Panc1 (cell line): Measurements from ENCODE around the gene CKLF. TPM values are rescaled to one million over a fixed set of nuclear protein-coding genes. Genes with fewer than 3 reads are reported as not detected.

Experiments used
- ATAC-seq: fragments of 200-7000 bp; cut with Tn5 transposase; 2 replicates; pipeline ENCODE4 v1.9.1; 2020; ENCODE audit warnings: mild to moderate bottlenecking, moderate library complexity
- BruUV-seq: library from RNA; stranded (reverse); fragments of 400-500 nt; replicated peaks from 2 replicates; lab custom pipeline; 2021; lab: Mats Ljungman, UMichigan
- CTCF ChIA-PET: fragments of 300-600 bp; sonication (Branson Sonifier 250); formaldehyde crosslinking; loops from one replicate; lab custom pipeline; 2022; ENCODE audit warnings: antibody characterized with exemption; lab: Charles Lee
- POLR2A ChIA-PET: fragments of 300-600 bp; sonication (Branson Sonifier 250); formaldehyde crosslinking; loops from one replicate; lab custom pipeline; 2022; ENCODE audit warnings: antibody characterized with exemption; lab: Charles Lee
- DNase-seq: peaks from one replicate; pipeline ENCODE4 v3.0.0-alpha.2; 2010; ENCODE audit warnings: low read depth, low spot score
- H3K27ac ChIP-seq: 2 replicates; pipeline ENCODE4 v1.5.1; 2011; ENCODE audit warnings: mild to moderate bottlenecking, low read length, inconsistent platforms
- H3K27me3 ChIP-seq: fragments of 200-500 bp; sonication (Bioruptor generic); 2 replicates; pipeline ENCODE4 v1.6.0; 2014; ENCODE audit warnings: low read length, inconsistent platforms; ENCODE audit not compliant: control insufficient read depth, insufficient read depth
- H3K36me3 ChIP-seq: fragments of 200-500 bp; sonication (Bioruptor generic); 2 replicates; pipeline ENCODE4 v1.5.1; 2014; ENCODE audit warnings: inconsistent platforms, mild to moderate bottlenecking, low read length, moderate library complexity; ENCODE audit not compliant: control insufficient read depth, insufficient read depth
- H3K4me1 ChIP-seq: 2 replicates; pipeline ENCODE4 v1.5.1; 2011; ENCODE audit warnings: inconsistent platforms, mild to moderate bottlenecking, low read length, moderate library complexity; ENCODE audit not compliant: control insufficient read depth, insufficient read depth
- H3K4me3 ChIP-seq, 2 experiments: 2 replicates each; pipeline ENCODE4 v1.5.1; 2011 to 2012; ENCODE audit warnings: low read depth in 2 of 2, low read length in 2 of 2, mild to moderate bottlenecking in 2 of 2, inconsistent platforms in 1 of 2, moderate library complexity in 1 of 2
- H3K9me3 ChIP-seq: fragments of 200-500 bp; sonication (Bioruptor generic); 2 replicates; pipeline ENCODE4 v1.5.1; 2014; ENCODE audit warnings: low read depth, mild to moderate bottlenecking, inconsistent platforms, low read length, moderate library complexity; ENCODE audit not compliant: control insufficient read depth, insufficient read depth
- POLR2AphosphoS5 ChIP-seq: IDR thresholded peaks from 2 replicates; pipeline ENCODE4 v1.6.1; 2012; ENCODE audit warnings: mild to moderate bottlenecking, low read depth, low read length, moderate library complexity
- SIN3A ChIP-seq: IDR thresholded peaks from 2 replicates; pipeline ENCODE4 v1.6.1; 2012; ENCODE audit warnings: low read depth, mild to moderate bottlenecking, low read length, moderate library complexity, borderline replicate concordance; ENCODE audit not compliant: insufficient read depth
- TCF7L2 ChIP-seq: IDR thresholded peaks from 2 replicates; pipeline ENCODE4 v1.6.1; 2011; ENCODE audit warnings: mild to moderate bottlenecking, low read depth, low read length, inconsistent platforms
- in situ Hi-C: cut with HindIII; loops from 2 replicates; pipeline ENCODE4 v1.10.0; 2016; ENCODE audit warnings: low sequenced_read_pairs, low pct_unique_long_range_greater_than_20kb
- intact Hi-C: fragments of 100-400 bp; cut with micrococcal nuclease; formaldehyde crosslinking; loops from one replicate; pipeline ENCODE4 v1.10.0; 2022; ENCODE audit not compliant: unreplicated experiment
- total RNA-seq: library from RNA; stranded (reverse); gene quantifications from one replicate; pipeline ENCODE4 v1.2.1, GENCODE V29; 2021; ENCODE audit not compliant: unreplicated experiment
- TF ChIP-seq, protein P1 (sequence below): fragments of 450-650 bp; IDR thresholded peaks from 2 replicates; pipeline ENCODE4 v1.5.1; 2017; ENCODE audit warnings: mild to moderate bottlenecking
- TF ChIP-seq, protein P2 (sequence below), 2 experiments: IDR thresholded peaks; 2 replicates each; pipeline ENCODE4 v1.6.1; 2011 to 2012; ENCODE audit warnings: low read depth in 2 of 2, control low read depth in 1 of 2, low read length in 1 of 2, mild to moderate bottlenecking in 1 of 2, moderate library complexity in 1 of 2; ENCODE audit not compliant: insufficient read depth in 1 of 2

CKLF gene
- total RNA-seq, 1 experiment from 2014 or later, result 88.1 TPM

DNA sequence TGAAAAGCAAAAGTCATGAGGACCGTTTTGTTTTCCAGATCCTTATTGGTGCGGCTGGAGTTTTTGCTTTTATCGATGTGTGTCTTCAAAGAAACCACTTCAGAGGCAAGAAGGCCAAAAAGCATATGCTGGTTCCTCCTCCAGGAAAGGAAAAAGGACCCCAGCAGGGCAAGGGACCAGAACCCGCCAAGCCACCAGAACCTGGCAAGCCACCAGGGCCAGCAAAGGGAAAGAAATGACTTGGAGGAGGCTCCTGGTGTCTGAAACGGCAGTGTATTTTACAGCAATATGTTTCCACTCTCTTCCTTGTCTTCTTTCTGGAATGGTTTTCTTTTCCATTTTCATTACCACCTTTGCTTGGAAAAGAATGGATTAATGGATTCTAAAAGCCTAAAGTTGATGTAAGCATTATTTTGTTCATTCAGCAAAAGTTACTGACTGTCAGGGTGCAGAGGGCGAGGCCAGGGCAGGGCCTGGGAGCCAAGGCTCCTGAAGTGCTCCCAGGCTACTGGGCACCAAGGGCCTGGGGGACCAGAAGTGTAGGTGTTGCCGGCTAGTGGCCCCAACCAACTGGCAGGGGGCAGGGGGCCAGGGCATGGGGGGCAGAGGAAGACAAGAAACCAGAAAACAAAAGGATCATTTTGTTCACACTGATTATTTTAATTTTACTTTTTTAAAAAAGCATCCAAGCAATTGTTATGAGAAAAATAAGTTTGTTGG is 35.7 kb downstream of the CKLF start:
- ChIA-PET POLR2A (no interaction called here), CTCF (no interaction called here)
- Histone ChIP-seq H3K36me3 (no peaks in the 10 kb centered on the region), H3K27ac (no peak overlapping the region), H3K9me3 (no peaks in the 10 kb centered on the region), H3K4me1 (no peaks in the 10 kb centered on the region), H3K4me3 (no peak overlapping the region), H3K27me3 (no peaks in the 10 kb centered on the region)
- DNase-seq (no peak), ATAC-seq (no peak)
- in situ Hi-C loops, result no loop called here
- TF ChIP-seq SIN3A, result no peak
- TF ChIP-seq, protein P1, sequence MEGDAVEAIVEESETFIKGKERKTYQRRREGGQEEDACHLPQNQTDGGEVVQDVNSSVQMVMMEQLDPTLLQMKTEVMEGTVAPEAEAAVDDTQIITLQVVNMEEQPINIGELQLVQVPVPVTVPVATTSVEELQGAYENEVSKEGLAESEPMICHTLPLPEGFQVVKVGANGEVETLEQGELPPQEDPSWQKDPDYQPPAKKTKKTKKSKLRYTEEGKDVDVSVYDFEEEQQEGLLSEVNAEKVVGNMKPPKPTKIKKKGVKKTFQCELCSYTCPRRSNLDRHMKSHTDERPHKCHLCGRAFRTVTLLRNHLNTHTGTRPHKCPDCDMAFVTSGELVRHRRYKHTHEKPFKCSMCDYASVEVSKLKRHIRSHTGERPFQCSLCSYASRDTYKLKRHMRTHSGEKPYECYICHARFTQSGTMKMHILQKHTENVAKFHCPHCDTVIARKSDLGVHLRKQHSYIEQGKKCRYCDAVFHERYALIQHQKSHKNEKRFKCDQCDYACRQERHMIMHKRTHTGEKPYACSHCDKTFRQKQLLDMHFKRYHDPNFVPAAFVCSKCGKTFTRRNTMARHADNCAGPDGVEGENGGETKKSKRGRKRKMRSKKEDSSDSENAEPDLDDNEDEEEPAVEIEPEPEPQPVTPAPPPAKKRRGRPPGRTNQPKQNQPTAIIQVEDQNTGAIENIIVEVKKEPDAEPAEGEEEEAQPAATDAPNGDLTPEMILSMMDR, result no peak
- TF ChIP-seq TCF7L2, result no peak
- no peak for TF ChIP-seq POLR2AphosphoS5
- TF ChIP-seq, protein P2, sequence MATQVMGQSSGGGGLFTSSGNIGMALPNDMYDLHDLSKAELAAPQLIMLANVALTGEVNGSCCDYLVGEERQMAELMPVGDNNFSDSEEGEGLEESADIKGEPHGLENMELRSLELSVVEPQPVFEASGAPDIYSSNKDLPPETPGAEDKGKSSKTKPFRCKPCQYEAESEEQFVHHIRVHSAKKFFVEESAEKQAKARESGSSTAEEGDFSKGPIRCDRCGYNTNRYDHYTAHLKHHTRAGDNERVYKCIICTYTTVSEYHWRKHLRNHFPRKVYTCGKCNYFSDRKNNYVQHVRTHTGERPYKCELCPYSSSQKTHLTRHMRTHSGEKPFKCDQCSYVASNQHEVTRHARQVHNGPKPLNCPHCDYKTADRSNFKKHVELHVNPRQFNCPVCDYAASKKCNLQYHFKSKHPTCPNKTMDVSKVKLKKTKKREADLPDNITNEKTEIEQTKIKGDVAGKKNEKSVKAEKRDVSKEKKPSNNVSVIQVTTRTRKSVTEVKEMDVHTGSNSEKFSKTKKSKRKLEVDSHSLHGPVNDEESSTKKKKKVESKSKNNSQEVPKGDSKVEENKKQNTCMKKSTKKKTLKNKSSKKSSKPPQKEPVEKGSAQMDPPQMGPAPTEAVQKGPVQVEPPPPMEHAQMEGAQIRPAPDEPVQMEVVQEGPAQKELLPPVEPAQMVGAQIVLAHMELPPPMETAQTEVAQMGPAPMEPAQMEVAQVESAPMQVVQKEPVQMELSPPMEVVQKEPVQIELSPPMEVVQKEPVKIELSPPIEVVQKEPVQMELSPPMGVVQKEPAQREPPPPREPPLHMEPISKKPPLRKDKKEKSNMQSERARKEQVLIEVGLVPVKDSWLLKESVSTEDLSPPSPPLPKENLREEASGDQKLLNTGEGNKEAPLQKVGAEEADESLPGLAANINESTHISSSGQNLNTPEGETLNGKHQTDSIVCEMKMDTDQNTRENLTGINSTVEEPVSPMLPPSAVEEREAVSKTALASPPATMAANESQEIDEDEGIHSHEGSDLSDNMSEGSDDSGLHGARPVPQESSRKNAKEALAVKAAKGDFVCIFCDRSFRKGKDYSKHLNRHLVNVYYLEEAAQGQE (IDR thresholded peaks at IDR 0.05; ENCODE audit: insufficient read depth in 1 of 2, low read depth in 2 of 2, low read length in 1 of 2), result no peak
- intact Hi-C loops, result no loop called here
- BruUV-seq, result no TSS peak

DNA sequence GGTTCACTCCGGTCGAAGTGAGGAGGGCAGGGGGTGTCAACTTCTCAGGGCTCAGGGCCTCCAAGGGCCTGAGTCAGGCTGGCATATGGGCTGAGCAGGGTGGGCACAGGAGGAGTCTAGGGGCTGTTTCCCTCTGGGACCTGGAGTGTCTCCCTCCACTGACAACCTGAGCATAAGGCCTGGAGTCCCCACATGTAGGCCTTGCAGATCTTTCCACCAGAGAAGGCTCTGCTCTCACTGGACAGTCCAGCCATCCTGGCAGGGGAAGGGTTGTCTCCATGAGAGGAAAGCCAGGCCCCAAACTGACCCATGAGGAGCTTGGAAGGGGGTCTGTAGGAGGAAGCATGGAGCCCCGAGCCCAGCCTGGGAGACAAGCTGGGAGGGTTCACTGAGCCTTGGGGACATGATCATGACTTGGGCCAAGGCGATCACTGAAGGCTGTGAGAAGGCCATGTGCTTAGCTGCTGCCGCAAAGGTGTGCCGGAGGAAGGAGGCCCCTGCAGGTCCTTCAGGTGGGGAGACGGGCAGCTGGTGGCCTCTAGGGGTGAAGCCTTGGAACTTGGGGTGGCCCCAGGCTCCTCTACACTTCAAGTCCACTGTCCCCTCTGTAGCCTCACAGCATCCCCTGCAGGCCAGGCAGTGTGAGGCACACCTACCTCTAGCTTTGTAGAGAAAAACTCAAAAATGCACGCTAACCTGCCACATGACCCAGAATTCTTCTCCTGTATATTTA is 36.8 kb downstream of the CKLF start:
- H3K36me3 ChIP-seq, result no peaks in the 10 kb centered on the region
- no peak overlapping the region for H3K27ac ChIP-seq
- BruUV-seq, result no TSS peak
- intact Hi-C loops (no loop called here), in situ Hi-C loops (no loop called here)
- ATAC-seq (peak; percentile 78), DNase-seq (no peak)
- no peaks in the 10 kb centered on the region for H3K4me1 ChIP-seq
- CTCF ChIA-PET, result interaction anchor here (0.6 to 0.8 kb wide), 2 partner anchors 19 to 194 kb away, joined by 3 to 4 read pairs; no protein-coding TSS in a partner anchor
- POLR2A ChIA-PET, result no interaction called here
- H3K4me3 ChIP-seq, result no peak overlapping the region
- no peaks in the 10 kb centered on the region for H3K9me3 ChIP-seq
- no peaks in the 10 kb centered on the region for H3K27me3 ChIP-seq
- TF ChIP-seq, protein P2 (IDR thresholded peaks at IDR 0.05; ENCODE audit: insufficient read depth in 1 of 2, low read depth in 2 of 2, low read length in 1 of 2), result no peak
- TF ChIP-seq TCF7L2 (no peak), SIN3A (no peak), POLR2AphosphoS5 (no peak)
- TF ChIP-seq, protein P1, result peak; percentile 73
